ENCODE data around the gene LOXHD1.

LOXHD1 gene

GRCh38 chr18:46571756-46572155 lies 85.3 kb downstream of the LOXHD1 start:
- FAIRE-seq = no peak

GRCh38 chr18:46570666-46571065 lies 86.4 kb downstream of the LOXHD1 start:
- FAIRE-seq = no peak

GRCh38 chr18:46570134-46570533 lies 86.9 kb downstream of the LOXHD1 start:
- no peak for FAIRE-seq

- no peak for FAIRE-seq
These were observed 87.8 kb downstream of the LOXHD1 start for GRCh38 chr18:46569211-46569610.

GRCh38 chr18:46567196-46567595 lies 89.8 kb downstream of the LOXHD1 start:
- no peak for FAIRE-seq

DNA sequence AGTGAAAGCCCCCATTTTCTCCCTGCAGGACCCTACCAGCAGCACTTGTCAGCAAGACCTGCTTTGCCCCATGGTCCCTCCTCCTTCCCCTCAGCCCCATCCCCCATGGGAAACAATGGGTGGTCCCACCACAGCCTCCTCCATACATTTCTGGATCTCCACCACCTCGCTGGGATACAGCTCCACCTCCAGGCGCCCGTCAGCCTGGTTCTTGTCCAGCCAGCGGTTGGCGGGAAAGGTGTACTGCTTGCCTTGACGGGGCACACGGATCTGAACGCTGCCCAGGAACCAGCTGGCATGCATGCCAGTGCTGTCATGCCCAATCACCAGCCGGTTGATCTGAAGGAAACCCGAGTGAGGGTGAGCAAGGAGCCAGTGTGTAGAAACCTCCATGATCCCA lies 90.9 kb downstream of the LOXHD1 start:
- no peak for FAIRE-seq

GRCh38 chr18:46565256-46565655 lies 91.8 kb downstream of the LOXHD1 start:
- FAIRE-seq = no peak

- no peak for FAIRE-seq
These were observed 93.7 kb downstream of the LOXHD1 start for GRCh38 chr18:46563317-46563716.

DNA sequence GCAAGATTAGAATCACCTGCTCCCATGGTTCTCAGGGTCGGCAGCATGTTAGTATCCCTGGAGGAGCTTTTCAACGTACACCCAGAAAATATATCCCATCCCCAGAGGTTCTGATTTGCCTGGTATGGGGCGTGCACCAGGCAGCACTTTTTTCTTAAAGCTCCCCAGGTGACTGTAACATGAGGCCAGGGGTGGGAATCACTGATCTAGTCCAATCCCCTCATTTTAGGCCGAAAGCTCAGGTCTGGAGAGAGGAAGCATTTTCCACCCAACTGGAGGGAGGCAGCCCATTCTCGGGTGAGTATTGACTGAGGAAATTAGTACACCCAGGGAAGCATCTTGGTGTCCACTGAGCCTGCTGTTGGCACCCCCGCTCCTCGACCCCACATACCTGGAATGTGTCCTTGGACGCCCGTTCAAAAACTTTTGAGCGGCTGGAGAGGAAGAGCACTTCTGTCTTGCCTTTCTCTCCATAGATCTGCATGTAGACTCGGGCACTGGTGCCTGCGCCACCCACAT lies 94.3 kb downstream of the LOXHD1 start:
- no peak for FAIRE-seq

DNA sequence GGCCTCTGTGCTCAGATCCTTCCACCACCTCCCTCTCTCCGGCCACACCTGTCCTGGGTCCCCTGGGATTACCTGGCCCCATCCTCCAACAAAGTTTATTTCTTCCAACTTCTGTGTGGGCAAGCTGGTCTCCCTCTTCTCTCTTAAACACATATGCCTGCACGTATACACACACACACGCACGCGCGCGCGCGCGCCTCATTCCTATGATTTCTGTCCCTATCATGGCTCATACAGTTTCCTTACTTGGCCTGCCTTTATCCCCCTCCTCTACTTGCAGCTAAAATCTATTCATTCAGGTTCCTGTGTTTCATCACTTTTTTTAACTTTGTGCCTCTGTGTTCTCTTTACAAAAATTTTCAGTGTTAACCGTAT lies 96.4 kb downstream of the LOXHD1 start:
- no peak for FAIRE-seq

GRCh38 chr18:46559946-46560670 lies 96.9 kb downstream of the LOXHD1 start:
- no peak for FAIRE-seq

GRCh38 chr18:46559296-46559695 lies 97.7 kb downstream of the LOXHD1 start:
- no peak for FAIRE-seq

DNA sequence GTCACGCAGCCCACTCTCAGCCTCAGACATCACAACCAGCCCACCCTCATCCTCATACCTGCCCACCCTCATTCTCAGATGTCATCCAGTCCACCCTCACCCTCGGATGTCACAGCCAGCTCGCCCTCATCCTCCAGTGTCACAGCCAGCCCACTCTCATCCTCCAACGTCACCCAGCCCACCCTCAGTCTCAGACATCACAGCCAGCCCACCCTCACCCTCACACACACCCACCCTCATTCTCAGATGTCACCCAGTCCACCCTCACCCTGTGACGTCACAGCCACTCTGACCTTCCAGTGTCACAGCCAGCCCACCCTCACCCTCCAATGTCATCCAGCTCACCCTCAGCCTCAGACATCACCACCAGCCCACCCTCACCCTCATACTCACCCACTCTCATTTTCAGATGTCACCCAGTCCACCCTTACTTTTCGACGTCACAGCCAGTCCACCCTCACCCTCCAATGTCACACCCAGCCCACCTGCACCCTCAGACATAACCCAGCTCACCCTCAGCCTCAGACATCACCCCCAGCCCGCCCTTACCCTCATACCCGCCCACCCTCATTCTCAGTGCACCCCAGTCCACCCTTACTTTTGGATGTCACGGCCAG lies 100.3 kb downstream of the LOXHD1 start:
- FAIRE-seq = no peak

- FAIRE-seq = no peak
These were observed 101.3 kb downstream of the LOXHD1 start for GRCh38 chr18:46555724-46556123.

DNA sequence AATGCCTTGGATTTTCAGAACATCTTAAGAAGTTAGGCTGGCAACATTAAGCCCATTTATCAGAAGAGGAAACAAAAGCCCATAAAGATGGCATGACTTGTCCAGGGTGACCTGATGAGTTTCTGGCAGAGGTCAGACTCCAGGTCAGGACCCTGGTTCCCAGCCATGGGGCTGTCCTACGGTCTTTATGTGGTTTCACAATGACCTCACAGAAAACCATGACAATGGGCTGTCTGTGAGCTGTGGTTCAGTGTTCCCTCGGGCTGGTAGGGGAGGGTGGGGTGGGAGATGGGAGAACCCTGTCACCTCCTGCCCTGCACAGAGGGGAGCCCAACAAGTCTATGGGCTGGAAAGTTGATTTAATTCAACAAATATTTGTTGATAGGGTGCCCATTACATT lies 101.8 kb downstream of the LOXHD1 start:
- FAIRE-seq = no peak

DNA sequence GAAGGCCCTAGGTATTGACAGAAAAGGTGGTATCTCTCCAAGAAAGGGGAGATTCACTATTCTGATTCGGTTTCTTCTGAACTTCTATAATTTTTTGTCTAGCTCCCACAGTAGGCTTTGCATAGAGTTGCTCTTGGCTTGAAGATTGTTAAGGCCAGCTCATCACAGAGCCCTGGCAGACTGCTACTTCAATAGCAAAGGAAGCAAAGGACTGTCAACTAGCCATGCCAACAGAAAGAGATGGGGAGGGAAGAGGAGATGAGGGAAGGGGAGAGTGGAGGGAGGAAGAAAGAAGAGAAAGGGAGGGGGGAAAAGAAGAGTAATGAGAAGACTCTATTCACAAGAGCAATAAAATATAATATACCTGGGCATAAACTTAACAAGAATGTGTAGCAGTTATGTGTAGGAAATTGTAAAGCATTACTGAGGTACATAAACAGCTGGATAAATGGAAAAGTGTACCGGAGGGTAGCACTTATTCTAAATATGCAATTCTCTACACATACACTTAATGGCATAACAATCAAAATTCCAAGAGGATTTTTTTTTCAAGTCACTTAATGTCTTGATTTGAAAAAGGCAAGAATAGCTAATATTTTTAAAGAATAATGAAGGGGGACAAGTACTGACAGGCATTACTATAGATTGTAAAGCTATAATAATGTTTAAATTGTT lies 102.5 kb downstream of the LOXHD1 start:
- FAIRE-seq = no peak

DNA sequence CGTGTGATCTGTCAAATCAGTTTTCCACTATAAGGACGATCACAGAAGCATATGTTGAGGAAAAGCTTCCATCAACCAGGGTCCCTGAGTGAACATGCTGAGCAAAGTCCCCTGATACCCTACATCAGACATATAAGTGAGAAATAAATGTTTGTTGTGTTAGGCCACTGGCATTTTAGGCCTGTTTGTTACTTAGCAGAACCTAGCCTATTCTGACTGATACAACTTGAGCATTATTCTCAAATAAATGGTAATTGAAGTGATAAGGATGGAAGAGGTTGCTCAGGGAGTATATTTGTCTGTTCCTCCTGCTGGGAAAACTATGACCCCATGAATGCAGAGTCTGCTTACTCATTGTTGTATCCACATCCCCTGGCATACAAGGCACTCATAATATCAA lies 106.4 kb downstream of the LOXHD1 start:
- no peak for FAIRE-seq

DNA sequence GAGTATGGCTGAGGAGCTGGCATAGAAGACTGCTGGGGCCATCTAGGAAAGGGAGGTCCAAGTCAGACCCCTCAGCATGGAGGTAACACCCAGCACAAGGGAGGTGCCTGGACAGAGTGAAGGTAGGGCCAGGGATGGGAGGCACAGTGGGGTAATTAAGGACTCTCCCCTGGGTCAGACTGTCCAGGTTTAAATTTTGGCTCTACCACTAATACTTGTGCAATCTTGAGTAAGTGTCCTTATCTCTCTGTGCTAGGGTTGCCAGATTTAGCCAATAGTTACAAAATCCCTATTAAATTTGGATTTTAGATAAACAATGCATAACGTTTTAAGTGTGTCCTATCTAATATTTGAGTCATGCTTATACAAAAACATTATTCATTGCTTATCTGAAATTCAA lies 109.5 kb downstream of the LOXHD1 start:
- FAIRE-seq = no peak

GRCh38 chr18:46546111-46546640 lies 110.8 kb downstream of the LOXHD1 start:
- FAIRE-seq = no peak

GRCh38 chr18:46542545-46542944 lies 114.5 kb downstream of the LOXHD1 start:
- FAIRE-seq = no peak

- FAIRE-seq = no peak
These were observed 115.3 kb downstream of the LOXHD1 start for GRCh38 chr18:46541626-46542189.

DNA sequence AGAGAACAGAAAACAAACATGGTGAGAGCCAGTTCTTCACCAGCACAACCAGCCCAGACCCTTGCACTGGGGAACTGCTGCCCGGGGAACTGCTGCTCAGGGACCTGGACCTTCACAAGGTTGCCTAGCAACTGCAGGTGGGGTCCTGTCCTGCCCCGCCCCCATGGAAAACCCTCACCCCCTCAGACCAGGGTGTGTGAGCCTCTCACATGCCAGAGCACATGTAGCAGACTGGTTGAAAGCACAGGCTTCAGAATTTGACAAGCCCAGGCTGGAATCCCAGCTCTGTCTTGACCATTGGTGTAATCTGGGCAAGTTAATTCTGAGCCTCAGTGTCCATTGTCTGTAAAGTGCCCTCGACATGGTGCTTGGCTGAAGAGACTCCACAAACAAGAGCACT lies 118.6 kb downstream of the LOXHD1 start:
- no peak for FAIRE-seq

DNA sequence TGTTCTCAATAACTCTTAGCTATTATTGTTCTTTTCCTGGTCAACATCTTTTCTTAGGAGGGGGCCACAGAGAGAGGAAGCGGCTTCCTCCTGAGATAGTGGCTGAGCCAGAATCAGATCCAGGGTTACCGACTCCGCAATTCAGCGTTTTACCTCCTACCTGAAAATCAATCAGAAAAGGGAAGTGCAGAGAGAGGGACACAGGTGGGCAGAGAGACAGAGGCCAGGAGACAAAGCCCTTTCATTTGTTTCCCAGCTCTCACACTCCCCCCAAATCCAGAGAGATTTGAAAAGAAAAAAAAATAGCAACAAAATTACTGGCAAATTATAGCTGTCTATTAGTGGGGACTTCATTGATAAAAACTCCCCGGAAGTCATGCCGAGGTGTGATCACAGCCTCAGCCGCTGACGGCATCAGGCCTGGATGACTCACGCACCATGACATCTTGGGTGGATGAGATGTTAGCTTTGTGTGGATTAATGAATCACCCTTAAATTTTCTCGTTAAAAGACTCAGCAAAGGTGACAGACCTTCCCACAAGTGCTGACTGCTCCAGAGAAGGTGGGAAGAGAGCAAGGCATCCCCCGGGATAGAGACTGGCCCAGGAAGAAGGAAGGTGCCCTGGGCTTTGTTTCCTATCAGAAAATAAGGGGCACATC lies 120.7 kb downstream of the LOXHD1 start:
- FAIRE-seq = no peak

Measured in G401.6 (cell line).